Stimulated activated CD4-positive, alpha-beta T cell treated with anti-CD3 and anti-CD28 coated beads, Interleukin-2, amount 100 ng/mL, for 24 hours (primary cell): ENCODE measurements around the gene PTPRS.
"Not testable (repeated sequence)": the region's sequence is repeated elsewhere in the genome, so short reads cannot be mapped to it uniquely, and the experiment has no call there.

Experiments
- DNase-seq, 2 donors: peaks; one replicate each; pipeline ENCODE4 v3.0.0-alpha.2; 2020

The PTPRS gene

GRCh38 chr19:5340637-5341447, at the start of gene PTPRS:
PTPRS (minus strand) TSS chr19:5340812; CDS start chr19:5286140, 54,672 bp downstream.
- DNase-seq, result peak; percentile 66 to 73

GRCh38 chr19:5389353-5389752, 48.7 kb upstream of the PTPRS start:
- no peak for DNase-seq

- no peak for DNase-seq
Measured at GRCh38 chr19:5387472-5387871, 46.9 kb upstream of the PTPRS start.

GRCh38 chr19:5386841-5387240, 46.2 kb upstream of the PTPRS start:
- no peak for DNase-seq

GRCh38 chr19:5381197-5381596, 40.6 kb upstream of the PTPRS start:
- not testable (repeated sequence) for DNase-seq

- no peak for DNase-seq
Measured at GRCh38 chr19:5380215-5380919, 39.8 kb upstream of the PTPRS start.

GRCh38 chr19:5376928-5377327, 36.3 kb upstream of the PTPRS start:
- no peak for DNase-seq

- no peak for DNase-seq
Measured at GRCh38 chr19:5372572-5373200, 32.1 kb upstream of the PTPRS start.

GRCh38 chr19:5369962-5370367, 29.4 kb upstream of the PTPRS start:
- DNase-seq, result peak; percentile 63 to 77

GRCh38 chr19:5369304-5369703, 28.7 kb upstream of the PTPRS start:
- DNase-seq, result no peak

GRCh38 chr19:5367530-5368133, 27.0 kb upstream of the PTPRS start:
- DNase-seq, result no peak

GRCh38 chr19:5365905-5366304, 25.3 kb upstream of the PTPRS start:
- DNase-seq, result no peak

GRCh38 chr19:5364674-5365073, 24.1 kb upstream of the PTPRS start:
- DNase-seq, result no peak

- not testable (repeated sequence) for DNase-seq
Measured at GRCh38 chr19:5361839-5362238, 21.2 kb upstream of the PTPRS start.

- no peak for DNase-seq
Measured at GRCh38 chr19:5361407-5361806, 20.8 kb upstream of the PTPRS start.

- DNase-seq, result no peak
Measured at GRCh38 chr19:5360003-5360780, 19.6 kb upstream of the PTPRS start.

- DNase-seq, result no peak
Measured at GRCh38 chr19:5358173-5358800, 17.7 kb upstream of the PTPRS start.

- no peak for DNase-seq
Measured at GRCh38 chr19:5357584-5357983, 17.0 kb upstream of the PTPRS start.

- DNase-seq, result no peak
Measured at GRCh38 chr19:5356918-5357317, 16.3 kb upstream of the PTPRS start.

- no peak for DNase-seq
Measured at GRCh38 chr19:5356428-5356827, 15.8 kb upstream of the PTPRS start.

- no peak for DNase-seq
Measured at GRCh38 chr19:5355693-5356092, 15.1 kb upstream of the PTPRS start.

- no peak for DNase-seq
Measured at GRCh38 chr19:5355076-5355475, 14.5 kb upstream of the PTPRS start.
